ENCODE measurements around the gene OGG1. TPM values are rescaled to one million over a fixed set of nuclear protein-coding genes. Genes with fewer than 3 reads are reported as not detected.

The OGG1 gene
- total and polyA plus RNA-seq, 11 donors: 6.2 to 14.8 (median 9.5) TPM

- WGBS, 4 donors: 1 to 3% (median 1%) methylated on average over 23 to 62 of the region's 62 CpGs
- peak in 3 of 5 donors; percentile 33 to 59 (median 40) for DNase-seq
Observed at GRCh38 chr3:9704347-9705322, 45.1 kb upstream of the OGG1 start.

GRCh38 chr3:9710174-9710739 is 39.5 kb upstream of the OGG1 start:
- Histone ChIP-seq H3K27me3 (peaks cover 0 to 5% (median 0%) of the 10 kb centered on the region in 9 donors), H3K4me1 (peaks cover 0 to 3% (median 0%) of the 10 kb centered on the region in 12 donors), H3K36me3 (no peaks in the 10 kb centered on the region), H3K27ac (no peak overlapping the region), H3K4me3 (no peak overlapping the region), H3K9me3 (no peaks in the 10 kb centered on the region)
- intact Hi-C loops (cut with DNase I): loop anchor here in 1 of 10 donors (10.0 kb wide), 2 partner anchors 235 to 325 kb away; no protein-coding TSS in a partner anchor
- DNase-seq (no peak), ATAC-seq (no peak)
- WGBS, 4 donors: 78 to 86% (median 82%) methylated on average over 3 of the region's 3 CpGs
- TF ChIP-seq POLR2A (IDR thresholded peaks at IDR 0.05): no peak
- TF ChIP-seq, protein P1, sequence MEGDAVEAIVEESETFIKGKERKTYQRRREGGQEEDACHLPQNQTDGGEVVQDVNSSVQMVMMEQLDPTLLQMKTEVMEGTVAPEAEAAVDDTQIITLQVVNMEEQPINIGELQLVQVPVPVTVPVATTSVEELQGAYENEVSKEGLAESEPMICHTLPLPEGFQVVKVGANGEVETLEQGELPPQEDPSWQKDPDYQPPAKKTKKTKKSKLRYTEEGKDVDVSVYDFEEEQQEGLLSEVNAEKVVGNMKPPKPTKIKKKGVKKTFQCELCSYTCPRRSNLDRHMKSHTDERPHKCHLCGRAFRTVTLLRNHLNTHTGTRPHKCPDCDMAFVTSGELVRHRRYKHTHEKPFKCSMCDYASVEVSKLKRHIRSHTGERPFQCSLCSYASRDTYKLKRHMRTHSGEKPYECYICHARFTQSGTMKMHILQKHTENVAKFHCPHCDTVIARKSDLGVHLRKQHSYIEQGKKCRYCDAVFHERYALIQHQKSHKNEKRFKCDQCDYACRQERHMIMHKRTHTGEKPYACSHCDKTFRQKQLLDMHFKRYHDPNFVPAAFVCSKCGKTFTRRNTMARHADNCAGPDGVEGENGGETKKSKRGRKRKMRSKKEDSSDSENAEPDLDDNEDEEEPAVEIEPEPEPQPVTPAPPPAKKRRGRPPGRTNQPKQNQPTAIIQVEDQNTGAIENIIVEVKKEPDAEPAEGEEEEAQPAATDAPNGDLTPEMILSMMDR (IDR thresholded peaks at IDR 0.05): no peak

More at GRCh38 chr3:9704347-9705322, 45.1 kb upstream of the OGG1 start:
- Histone ChIP-seq H3K36me3 (peaks cover 0 to 35% (median 34%) of the 10 kb centered on the region in 9 donors), H3K4me1 (peaks cover 0 to 18% (median 12%) of the 10 kb centered on the region in 12 donors), H3K4me3 (peak overlapping the region in 11 of 12 donors; percentile 1 to 43 (median 36)), H3K27ac (no peak overlapping the region), H3K27me3 (peaks cover 0 to 20% (median 6%) of the 10 kb centered on the region in 9 donors), H3K9me3 (no peaks in the 10 kb centered on the region)
- TF ChIP-seq POLR2A (IDR thresholded peaks at IDR 0.05): no peak
- TF ChIP-seq, protein P1 (IDR thresholded peaks at IDR 0.05): no peak
- intact Hi-C loops (cut with DNase I): no loop called here
- peak in 3 of 4 donors; percentile 69 to 74 (median 70) for ATAC-seq

DNA sequence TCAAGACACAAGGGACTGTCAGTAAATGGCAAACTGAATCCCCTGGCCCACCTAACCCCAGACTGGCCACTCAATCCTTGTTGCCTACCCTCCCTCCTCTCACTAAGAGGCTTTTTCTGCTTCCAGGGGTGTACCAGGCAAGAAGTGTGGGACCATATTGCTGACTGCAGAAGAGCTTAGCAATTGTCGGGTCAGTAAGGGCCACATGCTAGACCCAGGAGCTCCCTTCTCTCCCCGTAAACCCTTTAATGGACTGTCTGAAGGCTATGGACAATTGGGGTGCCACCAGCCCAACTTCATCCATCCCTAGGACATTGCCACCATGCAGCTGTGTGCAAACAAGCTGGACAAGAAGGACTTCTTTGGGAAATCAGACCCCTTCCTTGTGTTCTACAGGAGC is 37.3 kb upstream of the OGG1 start:
- Histone ChIP-seq H3K9me3 (no peaks in the 10 kb centered on the region), H3K4me1 (peaks cover 0 to 21% (median 0%) of the 10 kb centered on the region in 12 donors), H3K27ac (no peak overlapping the region), H3K36me3 (no peaks in the 10 kb centered on the region), H3K4me3 (no peak overlapping the region), H3K27me3 (no peaks in the 10 kb centered on the region)
- ATAC-seq (no peak), DNase-seq (no peak)
- intact Hi-C loops (cut with DNase I): loop anchor here in 1 of 10 donors (10.0 kb wide), 2 partner anchors 232 to 322 kb away; no protein-coding TSS in a partner anchor
- WGBS, 4 donors: 68 to 89% (median 86%) methylated on average over 2 of the region's 2 CpGs
- TF ChIP-seq, protein P1 (IDR thresholded peaks at IDR 0.05): no peak
- no peak for TF ChIP-seq POLR2A (IDR thresholded peaks at IDR 0.05)

GRCh38 chr3:9713142-9713541 is 36.6 kb upstream of the OGG1 start:
- DNase-seq: no peak
- TF ChIP-seq, protein P1 (IDR thresholded peaks at IDR 0.05): no peak
- no peak for TF ChIP-seq POLR2A (IDR thresholded peaks at IDR 0.05)
- no peak for ATAC-seq
- 84 to 88% (median 86%) methylated on average over 4 of the region's 4 CpGs for WGBS, 4 donors
- Histone ChIP-seq H3K27ac (no peak overlapping the region), H3K27me3 (no peaks in the 10 kb centered on the region), H3K4me3 (no peak overlapping the region), H3K36me3 (no peaks in the 10 kb centered on the region), H3K4me1 (peaks cover 0 to 21% (median 0%) of the 10 kb centered on the region in 12 donors), H3K9me3 (no peaks in the 10 kb centered on the region)
- intact Hi-C loops (cut with DNase I): loop anchor here in 1 of 10 donors (10.0 kb wide), 2 partner anchors 232 to 322 kb away; no protein-coding TSS in a partner anchor
